ENCODE data around the gene IFITM10.

Gene IFITM10

GRCh38 chr11:1752907-1753228, 2.5 kb upstream of the IFITM10 start:
- TF ChIP-seq CTCF (conservative IDR thresholded peaks at IDR 0.05; ENCODE audit: low read depth, low read length) = no peak
- DNase-seq (ENCODE audit: low read depth) = no peak
- no peak overlapping the region for H3K4me3 ChIP-seq (ENCODE audit: low read length)

DNA sequence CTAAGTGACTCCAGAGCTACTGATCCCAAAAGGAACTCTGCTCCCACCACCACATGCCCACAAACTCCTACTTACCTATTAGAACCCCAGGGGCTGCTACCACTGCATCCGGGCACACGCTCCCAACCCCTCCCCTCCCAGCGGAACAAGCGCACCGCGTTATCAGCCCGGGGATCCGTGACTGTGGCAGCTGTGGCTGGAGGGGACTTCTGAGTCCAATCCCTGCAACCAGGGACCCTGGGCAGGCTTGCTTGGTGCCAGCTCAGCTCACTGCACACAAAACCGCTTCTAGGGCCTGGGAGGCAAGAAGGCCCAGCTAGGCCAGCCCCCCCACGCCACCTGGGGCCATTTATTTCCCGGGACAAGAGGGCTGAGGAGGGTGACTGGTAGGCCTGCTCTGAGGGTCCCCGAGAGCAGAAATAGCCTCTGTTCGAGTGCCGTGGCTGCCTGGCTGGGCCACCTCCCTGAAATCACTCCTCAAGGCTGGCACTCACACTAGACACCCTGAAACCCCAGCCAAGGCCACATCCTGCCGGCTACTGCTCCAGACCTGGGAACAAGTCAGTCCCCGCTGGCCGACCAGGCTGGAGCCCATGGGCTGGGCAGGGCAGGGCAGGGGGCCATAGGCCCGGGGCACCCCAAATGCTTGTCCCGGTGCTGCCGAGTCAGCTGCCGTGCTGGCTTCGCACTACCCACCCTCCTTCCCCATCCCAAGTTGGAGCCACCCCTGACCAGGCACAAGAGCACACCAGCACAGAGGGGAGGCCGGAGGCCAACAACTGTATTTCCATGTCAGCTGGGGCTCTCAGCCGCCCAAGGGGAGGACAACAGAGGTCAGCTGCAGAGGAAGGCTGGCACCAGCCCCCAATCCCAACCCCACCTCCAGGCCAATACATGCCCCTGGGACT, 1.9 kb upstream of the IFITM10 start:
- H3K4me3 ChIP-seq (ENCODE audit: low read length) = no peak overlapping the region
- no peak for TF ChIP-seq CTCF (conservative IDR thresholded peaks at IDR 0.05; ENCODE audit: low read depth, low read length)
- no peak for DNase-seq (ENCODE audit: low read depth)

- DNase-seq (ENCODE audit: low read depth) = no peak
- no peak for TF ChIP-seq CTCF (conservative IDR thresholded peaks at IDR 0.05; ENCODE audit: low read depth, low read length)
- H3K4me3 ChIP-seq (ENCODE audit: low read length) = no peak overlapping the region
Measured at GRCh38 chr11:1751531-1751921, 1.1 kb upstream of the IFITM10 start.

DNA sequence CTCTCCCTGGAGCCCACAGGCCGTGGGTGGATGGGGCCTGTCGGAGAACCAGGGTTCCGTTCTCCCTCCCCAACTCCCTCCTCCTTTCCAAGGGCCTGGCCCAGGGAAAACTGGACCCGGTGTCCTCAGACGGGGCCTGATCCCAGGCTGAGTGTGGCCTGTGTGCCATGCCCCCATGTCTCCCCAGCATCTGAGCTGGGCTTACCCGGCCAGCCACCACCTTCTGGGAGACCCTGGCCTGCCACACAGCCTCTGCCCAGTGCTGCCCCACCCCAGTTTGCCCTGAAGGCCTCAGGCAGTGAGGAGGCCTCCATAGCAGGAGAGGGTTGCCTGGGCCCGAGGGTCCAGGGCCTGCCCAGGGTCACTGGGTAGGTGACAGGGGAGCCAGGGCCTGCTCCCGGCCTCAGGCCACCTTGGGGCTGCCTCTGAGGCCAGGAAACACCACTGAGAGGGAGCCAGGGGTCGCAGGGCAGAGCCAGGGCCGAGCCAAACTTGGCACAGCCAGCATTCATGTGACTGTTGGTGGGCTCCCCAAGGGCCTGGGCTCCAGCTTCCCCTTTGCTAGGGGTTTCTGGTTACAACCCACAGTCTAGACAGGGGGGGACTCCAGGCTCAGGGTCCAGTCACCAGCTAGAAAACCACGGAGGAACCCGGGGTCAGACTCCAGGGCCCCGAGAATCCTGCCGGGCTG, 590 bp upstream of the IFITM10 start:
- DNase-seq (ENCODE audit: low read depth) = no peak
- no peak for TF ChIP-seq CTCF (conservative IDR thresholded peaks at IDR 0.05; ENCODE audit: low read depth, low read length)
- peak overlapping the region; percentile 68 for H3K4me3 ChIP-seq (ENCODE audit: low read length)

GRCh38 chr11:1749395-1750351, 722 bp downstream of the IFITM10 start:
- H3K4me3 ChIP-seq (ENCODE audit: low read length) = peak overlapping the region; percentile 68
- no peak for DNase-seq (ENCODE audit: low read depth)
- no peak for TF ChIP-seq CTCF (conservative IDR thresholded peaks at IDR 0.05; ENCODE audit: low read depth, low read length)

DNA sequence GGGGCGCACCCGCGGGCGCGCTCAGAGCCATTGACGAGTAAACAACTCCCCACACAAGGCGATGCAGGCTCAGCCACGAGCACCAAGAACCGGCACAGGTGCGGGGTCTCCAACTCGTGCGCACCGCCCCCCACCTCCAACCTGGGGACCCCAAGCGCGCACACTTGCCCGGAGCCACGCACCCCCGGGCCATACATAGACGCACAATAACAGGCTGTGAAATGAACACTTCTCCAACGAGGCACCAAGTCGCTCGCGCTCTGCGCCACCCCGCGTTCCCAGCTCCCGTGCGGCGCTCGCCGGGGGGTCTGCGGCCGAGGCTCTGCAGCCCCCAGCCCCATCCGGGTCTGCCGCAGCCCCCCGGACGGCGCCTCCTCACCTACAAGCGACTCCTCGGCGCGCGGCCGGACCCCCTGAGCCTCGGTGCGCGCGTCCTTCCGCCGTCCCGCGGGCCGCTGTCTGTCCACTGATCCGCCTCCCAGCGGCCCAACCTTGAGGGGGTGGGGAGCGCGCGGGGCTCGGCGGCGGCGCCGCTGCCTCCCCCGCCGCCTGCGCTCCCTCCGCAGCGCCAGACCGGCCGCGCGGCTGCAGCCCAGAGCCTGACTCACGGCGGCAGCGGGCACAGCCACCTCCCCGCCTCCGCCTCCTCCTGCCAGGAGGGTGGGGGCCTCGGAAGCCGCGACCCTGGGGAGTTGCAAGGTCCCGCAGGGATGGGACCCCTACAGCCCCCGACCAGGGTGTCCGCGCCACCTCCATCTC, 1.6 kb downstream of the IFITM10 start:
- DNase-seq (ENCODE audit: low read depth) = no peak
- TF ChIP-seq CTCF (conservative IDR thresholded peaks at IDR 0.05; ENCODE audit: low read depth, low read length) = no peak
- H3K4me3 ChIP-seq (ENCODE audit: low read length) = peak overlapping the region; percentile 68

Data from retinal pigment epithelial cell (primary cell).